Activated CD4-positive, CD25-positive, alpha-beta regulatory T cell (primary cell): ENCODE data around the gene KRT78.

Source experiments
- DNase-seq, 4 experiments: peaks; one replicate each; lab custom pipeline; 2025; lab: John Stamatoyannopoulos, UW

Gene KRT78

GRCh38 chr12:52824741-52825410 lies 23.9 kb downstream of the KRT78 start:
- no peak for DNase-seq

- no peak for DNase-seq
Observed at GRCh38 chr12:52823761-52824450, 24.9 kb downstream of the KRT78 start.

- no peak for DNase-seq
Observed at GRCh38 chr12:52822771-52823510, 25.9 kb downstream of the KRT78 start.

GRCh38 chr12:52821826-52822660 lies 26.8 kb downstream of the KRT78 start:
- DNase-seq, result no peak

- DNase-seq, result no peak
Observed at GRCh38 chr12:52821071-52821730, 27.6 kb downstream of the KRT78 start.

GRCh38 chr12:52820521-52820920 lies 28.3 kb downstream of the KRT78 start:
- DNase-seq, result no peak

- DNase-seq, result no peak
Observed at GRCh38 chr12:52819731-52820510, 28.9 kb downstream of the KRT78 start.

- DNase-seq, result no peak
Observed at GRCh38 chr12:52818887-52819420, 29.8 kb downstream of the KRT78 start.

- no peak for DNase-seq
Observed at GRCh38 chr12:52818388-52818787, 30.4 kb downstream of the KRT78 start.

- DNase-seq, result no peak
Observed at GRCh38 chr12:52817699-52818238, 31.0 kb downstream of the KRT78 start.

GRCh38 chr12:52817003-52817698 lies 31.6 kb downstream of the KRT78 start:
- no peak for DNase-seq

- no peak for DNase-seq
Observed at GRCh38 chr12:52815676-52816588, 32.9 kb downstream of the KRT78 start.

GRCh38 chr12:52815161-52815560 lies 33.6 kb downstream of the KRT78 start:
- no peak for DNase-seq

- DNase-seq, result no peak
Observed at GRCh38 chr12:52814710-52815155, 34.1 kb downstream of the KRT78 start.

GRCh38 chr12:52813885-52814709 lies 34.7 kb downstream of the KRT78 start, which contains the start of gene KRT4:
KRT4 (minus strand) TSS chr12:52814116; CDS start chr12:52814058, 58 bp downstream.
- no peak for DNase-seq

GRCh38 chr12:52813203-52813819 lies 35.5 kb downstream of the KRT78 start:
- no peak for DNase-seq

GRCh38 chr12:52812749-52813148 lies 36.0 kb downstream of the KRT78 start:
- DNase-seq, result no peak
